Kidney (tissue), 14 donors: ENCODE measurements around the gene TRAF7. TPM values are rescaled to one million over a fixed set of nuclear protein-coding genes. Genes with fewer than 3 reads are reported as not detected.

Experiments used
- DNase-seq, 5 donors: peaks; one replicate each; pipeline ENCODE4 v3.0.0-alpha.2; 2013 to 2020
- FAIRE-seq: peaks from 2 replicates; lab custom pipeline; 2012; peaks lifted over from hg19 to GRCh38; lab: Jason Lieb, UNC
- H3K27ac ChIP-seq, 2 donors: one replicate each; pipeline ENCODE4 v1.7.0; 2013; ENCODE audit warnings: low read depth in 2 of 2, low read length in 2 of 2, inconsistent platforms in 1 of 2
- H3K27me3 ChIP-seq: one replicate; pipeline ENCODE4 v1.7.1; 2013; ENCODE audit warnings: low read length, inconsistent platforms; ENCODE audit not compliant: control insufficient read depth, insufficient read depth
- H3K36me3 ChIP-seq, 3 donors: one replicate each; pipeline versions ENCODE4 v1.7.0 to v1.7.1; 2013; ENCODE audit warnings: low read length in 3 of 3, control low read depth in 1 of 3, inconsistent platforms in 1 of 3; ENCODE audit not compliant: insufficient read depth in 3 of 3, control insufficient read depth in 2 of 3
- H3K4me1 ChIP-seq, 3 donors: one replicate each; pipeline versions ENCODE4 v1.7.0 to v1.7.1; 2013; ENCODE audit warnings: low read length in 3 of 3, inconsistent platforms in 1 of 3, low read depth in 1 of 3; ENCODE audit not compliant: control insufficient read depth in 2 of 3, insufficient read depth in 2 of 3
- H3K4me3 ChIP-seq, 3 donors: one replicate each; pipeline versions ENCODE4 v1.7.0 to v1.8.1; 2013; ENCODE audit warnings: low read length in 3 of 3, control low read depth in 1 of 3, inconsistent platforms in 1 of 3
- H3K9ac ChIP-seq, 3 donors: one replicate each; pipeline versions ENCODE4 v1.7.0 to v1.7.1; 2013; ENCODE audit warnings: low read length in 3 of 3, control low read depth in 1 of 3, inconsistent platforms in 1 of 3
- H3K9me3 ChIP-seq, 3 donors: one replicate each; pipeline versions ENCODE4 v1.7.0 to v1.7.1; 2013; ENCODE audit warnings: low read length in 3 of 3, control low read depth in 1 of 3, inconsistent platforms in 1 of 3; ENCODE audit not compliant: control insufficient read depth in 2 of 3, insufficient read depth in 1 of 3
- intact Hi-C: fragments of 100-400 bp; cut with DNase I; formaldehyde crosslinking; loops from one replicate; pipeline ENCODE4 v1.11.1; 2022
- polyA plus RNA-seq: library from polyadenylated mRNA; stranded (reverse); fragments of 350-450 nt; fragmentation: Illumina TruSeq; extraction: RNeasy Lipid Tissue Mini Kit (QIAGEN cat#74804); gene quantifications from one replicate; pipeline ENCODE4 v1.2.3, GENCODE V29; 2014; ENCODE audit warnings: low read depth, low replicate concordance; ENCODE audit not compliant: insufficient read depth
- total RNA-seq: library from RNA; stranded (reverse); fragmentation: NEBNext Ultra II Directional; extraction: Animal tissue kit (Norgen Biotek cat#: 25700); gene quantifications from one replicate; pipeline ENCODE4 v1.2.1, GENCODE V29; 2021
- TF ChIP-seq, protein P1 (sequence below): IDR thresholded peaks from 3 replicates; pipeline ENCODE4 v1.5.1; 2012; ENCODE audit warnings: mild to moderate bottlenecking, moderate library complexity, borderline replicate concordance; ENCODE audit not compliant: insufficient read depth; ENCODE audit errors: extremely low read depth
- donor health status: control.
- donor health status: control.
- donor health status: control.
- donor health status: control.
- donor health status: control.
- donor health status: DM: yes; HTN: yes; CAD: no.
- donor health status: Normal renal cell carcinoma (clear cell type).

TRAF7 gene
- total and polyA plus RNA-seq, 2 donors from 2014 or later, result 26.1 to 66.8 TPM

DNA sequence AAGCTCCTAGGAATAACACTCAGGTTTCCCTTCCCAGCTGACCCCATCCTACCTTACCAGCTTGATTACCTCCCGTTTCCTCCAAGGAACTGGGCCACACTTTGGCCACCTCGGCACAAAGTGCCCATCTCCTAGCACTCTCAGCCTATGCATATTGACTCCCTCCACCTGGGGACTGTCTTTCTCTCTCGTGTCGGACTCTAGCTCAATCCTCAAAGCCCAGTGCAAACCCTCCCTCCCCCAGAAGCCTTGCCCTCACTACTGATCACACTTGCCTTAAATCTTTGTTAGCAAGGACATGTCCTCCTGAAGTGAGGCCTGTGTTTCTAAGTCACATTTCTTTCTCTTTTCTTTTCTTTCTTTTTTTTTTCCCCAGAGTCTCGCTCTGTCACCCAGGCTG, 9.7 kb upstream of the TRAF7 start:
- Histone ChIP-seq H3K27ac (no peak overlapping the region), H3K27me3 (no peaks in the 10 kb centered on the region), H3K9ac (no peak overlapping the region), H3K4me3 (no peak overlapping the region), H3K9me3 (no peaks in the 10 kb centered on the region), H3K4me1 (peaks cover 0 to 20% (median 0%) of the 10 kb centered on the region in 3 donors), H3K36me3 (no peaks in the 10 kb centered on the region)
- TF ChIP-seq, protein P1, sequence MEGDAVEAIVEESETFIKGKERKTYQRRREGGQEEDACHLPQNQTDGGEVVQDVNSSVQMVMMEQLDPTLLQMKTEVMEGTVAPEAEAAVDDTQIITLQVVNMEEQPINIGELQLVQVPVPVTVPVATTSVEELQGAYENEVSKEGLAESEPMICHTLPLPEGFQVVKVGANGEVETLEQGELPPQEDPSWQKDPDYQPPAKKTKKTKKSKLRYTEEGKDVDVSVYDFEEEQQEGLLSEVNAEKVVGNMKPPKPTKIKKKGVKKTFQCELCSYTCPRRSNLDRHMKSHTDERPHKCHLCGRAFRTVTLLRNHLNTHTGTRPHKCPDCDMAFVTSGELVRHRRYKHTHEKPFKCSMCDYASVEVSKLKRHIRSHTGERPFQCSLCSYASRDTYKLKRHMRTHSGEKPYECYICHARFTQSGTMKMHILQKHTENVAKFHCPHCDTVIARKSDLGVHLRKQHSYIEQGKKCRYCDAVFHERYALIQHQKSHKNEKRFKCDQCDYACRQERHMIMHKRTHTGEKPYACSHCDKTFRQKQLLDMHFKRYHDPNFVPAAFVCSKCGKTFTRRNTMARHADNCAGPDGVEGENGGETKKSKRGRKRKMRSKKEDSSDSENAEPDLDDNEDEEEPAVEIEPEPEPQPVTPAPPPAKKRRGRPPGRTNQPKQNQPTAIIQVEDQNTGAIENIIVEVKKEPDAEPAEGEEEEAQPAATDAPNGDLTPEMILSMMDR, result no peak
- FAIRE-seq (no peak), DNase-seq (no peak)
- intact Hi-C loops, result loop anchor here (10.0 kb wide), 1 partner anchor 121 kb away; the partner anchor contains the start of gene NHERF2

DNA sequence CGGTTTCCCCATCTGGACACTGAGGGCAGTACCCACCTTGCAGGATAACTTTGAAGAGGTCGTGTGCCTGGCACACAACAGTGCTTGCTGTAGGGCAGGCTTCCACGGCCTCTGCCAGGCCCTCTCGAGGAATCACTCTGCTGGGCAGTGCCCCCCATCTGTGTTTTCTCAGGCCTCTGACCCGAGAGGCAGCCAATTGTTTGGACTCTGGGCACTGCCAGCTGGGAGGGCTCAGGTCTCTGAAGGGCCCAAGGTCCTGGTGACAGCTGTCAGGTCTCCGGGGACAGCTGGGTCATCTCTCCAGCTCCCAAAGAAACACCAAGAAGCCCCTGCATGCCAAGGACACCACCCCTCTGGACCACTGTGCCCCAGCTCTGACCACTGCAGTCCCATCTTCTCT, 8.2 kb upstream of the TRAF7 start:
- peaks cover 0 to 32% (median 2%) of the 10 kb centered on the region in 3 donors for H3K4me1 ChIP-seq
- peaks cover 0 to 3% (median 0%) of the 10 kb centered on the region in 3 donors for H3K36me3 ChIP-seq
- FAIRE-seq (no peak), DNase-seq (peak in 1 of 5 donors; percentile 53)
- intact Hi-C loops, result loop anchor here (10.0 kb wide), 1 partner anchor 123 kb away; the partner anchor contains the start of gene NHERF2
- H3K9me3 ChIP-seq, result no peaks in the 10 kb centered on the region
- H3K27me3 ChIP-seq, result no peaks in the 10 kb centered on the region
- TF ChIP-seq, protein P1, result no peak
- no peak overlapping the region for H3K4me3 ChIP-seq
- H3K27ac ChIP-seq, result peak overlapping the region; percentile 45 to 69
- H3K9ac ChIP-seq, result no peak overlapping the region

DNA sequence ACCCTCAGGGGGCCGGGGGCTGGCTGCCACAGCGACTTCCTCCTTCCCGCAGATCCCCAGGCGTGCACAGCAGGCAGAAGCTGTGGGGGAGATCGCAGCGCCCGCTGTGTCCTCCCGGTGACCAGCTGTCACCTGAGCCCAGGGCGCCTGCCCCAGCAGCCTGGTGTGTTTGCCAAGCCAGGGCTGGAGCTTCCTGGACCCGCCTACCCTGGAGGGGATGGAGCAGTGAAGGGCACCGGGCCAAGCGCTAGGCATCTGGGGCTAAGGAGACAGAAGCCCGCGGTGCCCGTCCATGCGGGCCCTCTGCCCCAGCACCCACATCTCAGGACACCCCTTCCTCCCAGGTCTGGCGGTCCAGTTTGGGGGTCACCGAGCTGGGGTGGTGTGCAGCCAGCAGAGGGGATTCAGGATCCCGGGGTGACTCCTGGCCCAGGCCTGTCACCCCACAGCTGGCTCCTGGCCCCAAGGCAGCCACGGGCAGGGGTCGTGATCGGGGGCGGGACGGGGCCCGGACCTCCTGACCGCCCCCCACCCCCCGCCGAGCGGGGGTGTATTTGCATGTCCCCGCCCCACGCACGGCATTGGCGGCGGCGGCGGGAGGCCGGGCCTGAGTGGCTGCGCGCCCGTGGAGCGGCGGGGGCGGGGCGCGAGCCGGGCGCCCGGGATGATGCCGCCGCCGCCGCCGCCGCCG, 7.5 kb upstream of the TRAF7 start, which contains the start of gene RAB26:
RAB26 (plus strand) TSS at position 645 of the 691 bp plus-strand sequence. CDS start 159 bp downstream, outside the sequence.
- DNase-seq (peak; percentile 85 to 95 (median 88)), FAIRE-seq (no peak)
- Histone ChIP-seq H3K4me3 (peak within 1 kb of the TSS in 1 of 3 donors; percentile 29), H3K9ac (no peak within 1 kb of the TSS), H3K9me3 (no peaks in the 10 kb centered on the region), H3K27me3 (no peaks in the 10 kb centered on the region), H3K36me3 (peaks cover 0 to 3% (median 0%) of the 10 kb centered on the region in 3 donors), H3K27ac (peak within 1 kb of the TSS; percentile 45 to 69), H3K4me1 (peaks cover 0 to 38% (median 6%) of the 10 kb centered on the region in 3 donors)
- TF ChIP-seq, protein P1, result no peak
- intact Hi-C loops, result loop anchor here (10.0 kb wide), 1 partner anchor 123 kb away; the partner anchor contains the start of gene NHERF2
